WTC11 (cell line): ENCODE results near the gene AGPAT4.

Experiments
- CBFB ChIP-seq: sonication (generic); formaldehyde crosslinking; IDR thresholded peaks from 2 replicates; pipeline ENCODE4 v1.8.1; 2022; ENCODE audit warnings: mild to moderate bottlenecking, low read depth, missing genetic modification reagents
- CREM ChIP-seq: sonication (generic); formaldehyde crosslinking; IDR thresholded peaks from 2 replicates; pipeline ENCODE4 v1.8.1; 2022; ENCODE audit warnings: mild to moderate bottlenecking, missing genetic modification reagents, moderate library complexity
- FOXP1 ChIP-seq: sonication (generic); formaldehyde crosslinking; IDR thresholded peaks from 2 replicates; pipeline ENCODE4 v1.8.0; 2022; ENCODE audit warnings: missing genetic modification reagents, mild to moderate bottlenecking, moderate library complexity, borderline replicate concordance
- MYBL2 ChIP-seq: sonication (generic); formaldehyde crosslinking; IDR thresholded peaks from 2 replicates; pipeline ENCODE4 v1.8.1; 2023; ENCODE audit warnings: mild to moderate bottlenecking, moderate library complexity, missing genetic modification reagents
- NR1H2 ChIP-seq: sonication (generic); formaldehyde crosslinking; IDR thresholded peaks from 2 replicates; pipeline ENCODE4 v1.9.0; 2021; ENCODE audit warnings: mild to moderate bottlenecking, moderate library complexity, missing genetic modification reagents
- NR3C1 ChIP-seq: sonication (generic); formaldehyde crosslinking; conservative IDR thresholded peaks from 2 replicates; pipeline ENCODE4 v1.8.1; 2023; ENCODE audit warnings: low read depth, mild to moderate bottlenecking, missing genetic modification reagents
- ZNF317 ChIP-seq: sonication (generic); formaldehyde crosslinking; IDR thresholded peaks from 2 replicates; pipeline ENCODE4 v1.8.1; 2023; ENCODE audit warnings: low read depth, mild to moderate bottlenecking, moderate library complexity, missing genetic modification reagents, borderline replicate concordance
- ZNF416 ChIP-seq: fragments of 250-450 bp; sonication (Bioruptor Pico); IDR thresholded peaks from 2 replicates; pipeline ENCODE4 v1.9.0; 2021; ENCODE audit warnings: mild to moderate bottlenecking, inconsistent platforms
- TF ChIP-seq, protein P1 (sequence below): fragments of 200-600 bp; IDR thresholded peaks from 2 replicates; pipeline ENCODE4 v1.8.0; 2022; ENCODE audit warnings: antibody characterized with exemption
- TF ChIP-seq, protein P2 (sequence below): sonication (generic); formaldehyde crosslinking; IDR thresholded peaks from 2 replicates; pipeline ENCODE4 v1.8.1; 2023; ENCODE audit warnings: mild to moderate bottlenecking, missing genetic modification reagents, moderate library complexity
- TF ChIP-seq, protein P3 (sequence below): sonication (generic); formaldehyde crosslinking; conservative IDR thresholded peaks from 2 replicates; pipeline ENCODE4 v1.8.1; 2022; ENCODE audit warnings: mild to moderate bottlenecking, missing genetic modification reagents
- TF ChIP-seq, protein P4 (sequence below): sonication (generic); formaldehyde crosslinking; IDR thresholded peaks from 2 replicates; pipeline ENCODE4 v1.8.1; 2022; ENCODE audit warnings: low read depth, missing genetic modification reagents, borderline replicate concordance

DNA sequence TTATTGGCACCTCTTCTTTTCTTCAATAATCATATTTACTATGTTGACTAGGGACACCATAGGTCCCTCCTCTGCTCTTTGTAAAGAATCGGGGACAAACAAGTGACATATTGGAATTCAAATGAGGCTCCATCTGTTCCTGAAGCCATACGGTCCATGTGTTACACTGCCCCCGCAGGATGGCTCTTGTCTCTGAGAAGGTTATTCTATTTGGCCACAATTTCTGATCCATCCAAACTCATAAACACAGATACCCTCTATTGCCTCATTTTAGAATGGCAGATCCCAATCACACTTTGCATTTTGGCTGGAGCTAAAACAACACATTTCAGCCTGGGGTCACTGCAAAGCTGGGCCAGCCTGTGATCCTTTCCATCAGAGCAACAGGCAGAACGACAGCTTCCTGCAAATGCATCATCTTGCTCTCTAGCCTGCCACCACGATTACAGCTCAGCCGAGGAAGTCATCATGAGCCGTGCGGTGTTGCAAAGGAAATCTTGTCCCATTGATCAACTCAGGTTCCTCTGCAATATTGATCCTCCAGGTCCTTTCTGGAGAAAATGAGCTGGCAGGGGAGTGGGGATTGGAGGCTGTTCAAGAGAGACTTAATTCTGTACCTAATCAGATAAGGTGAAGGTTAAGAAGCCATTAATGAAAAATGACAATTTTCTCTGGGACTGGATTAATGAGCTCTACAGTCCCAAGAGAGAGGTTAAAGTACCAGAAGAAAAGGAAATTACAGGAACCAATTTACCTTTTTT is 73.1 kb downstream of the AGPAT4 start:
- TF ChIP-seq, protein P1, sequence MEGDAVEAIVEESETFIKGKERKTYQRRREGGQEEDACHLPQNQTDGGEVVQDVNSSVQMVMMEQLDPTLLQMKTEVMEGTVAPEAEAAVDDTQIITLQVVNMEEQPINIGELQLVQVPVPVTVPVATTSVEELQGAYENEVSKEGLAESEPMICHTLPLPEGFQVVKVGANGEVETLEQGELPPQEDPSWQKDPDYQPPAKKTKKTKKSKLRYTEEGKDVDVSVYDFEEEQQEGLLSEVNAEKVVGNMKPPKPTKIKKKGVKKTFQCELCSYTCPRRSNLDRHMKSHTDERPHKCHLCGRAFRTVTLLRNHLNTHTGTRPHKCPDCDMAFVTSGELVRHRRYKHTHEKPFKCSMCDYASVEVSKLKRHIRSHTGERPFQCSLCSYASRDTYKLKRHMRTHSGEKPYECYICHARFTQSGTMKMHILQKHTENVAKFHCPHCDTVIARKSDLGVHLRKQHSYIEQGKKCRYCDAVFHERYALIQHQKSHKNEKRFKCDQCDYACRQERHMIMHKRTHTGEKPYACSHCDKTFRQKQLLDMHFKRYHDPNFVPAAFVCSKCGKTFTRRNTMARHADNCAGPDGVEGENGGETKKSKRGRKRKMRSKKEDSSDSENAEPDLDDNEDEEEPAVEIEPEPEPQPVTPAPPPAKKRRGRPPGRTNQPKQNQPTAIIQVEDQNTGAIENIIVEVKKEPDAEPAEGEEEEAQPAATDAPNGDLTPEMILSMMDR, result no peak
- TF ChIP-seq CREM (CRISPR knock-in tag) (no peak), CBFB (CRISPR knock-in tag) (no peak), MYBL2 (CRISPR knock-in tag) (no peak), NR1H2 (CRISPR knock-in tag) (no peak), ZNF416 (CRISPR knock-in tag) (no peak), NR3C1 (CRISPR knock-in tag) (no peak), FOXP1 (CRISPR knock-in tag) (no peak), ZNF317 (CRISPR knock-in tag) (no peak)
- TF ChIP-seq, protein P2, sequence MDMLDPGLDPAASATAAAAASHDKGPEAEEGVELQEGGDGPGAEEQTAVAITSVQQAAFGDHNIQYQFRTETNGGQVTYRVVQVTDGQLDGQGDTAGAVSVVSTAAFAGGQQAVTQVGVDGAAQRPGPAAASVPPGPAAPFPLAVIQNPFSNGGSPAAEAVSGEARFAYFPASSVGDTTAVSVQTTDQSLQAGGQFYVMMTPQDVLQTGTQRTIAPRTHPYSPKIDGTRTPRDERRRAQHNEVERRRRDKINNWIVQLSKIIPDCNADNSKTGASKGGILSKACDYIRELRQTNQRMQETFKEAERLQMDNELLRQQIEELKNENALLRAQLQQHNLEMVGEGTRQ (CRISPR knock-in tag), result no peak
- TF ChIP-seq, protein P3, sequence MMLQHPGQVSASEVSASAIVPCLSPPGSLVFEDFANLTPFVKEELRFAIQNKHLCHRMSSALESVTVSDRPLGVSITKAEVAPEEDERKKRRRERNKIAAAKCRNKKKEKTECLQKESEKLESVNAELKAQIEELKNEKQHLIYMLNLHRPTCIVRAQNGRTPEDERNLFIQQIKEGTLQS (CRISPR knock-in tag), result no peak
- TF ChIP-seq, protein P4, sequence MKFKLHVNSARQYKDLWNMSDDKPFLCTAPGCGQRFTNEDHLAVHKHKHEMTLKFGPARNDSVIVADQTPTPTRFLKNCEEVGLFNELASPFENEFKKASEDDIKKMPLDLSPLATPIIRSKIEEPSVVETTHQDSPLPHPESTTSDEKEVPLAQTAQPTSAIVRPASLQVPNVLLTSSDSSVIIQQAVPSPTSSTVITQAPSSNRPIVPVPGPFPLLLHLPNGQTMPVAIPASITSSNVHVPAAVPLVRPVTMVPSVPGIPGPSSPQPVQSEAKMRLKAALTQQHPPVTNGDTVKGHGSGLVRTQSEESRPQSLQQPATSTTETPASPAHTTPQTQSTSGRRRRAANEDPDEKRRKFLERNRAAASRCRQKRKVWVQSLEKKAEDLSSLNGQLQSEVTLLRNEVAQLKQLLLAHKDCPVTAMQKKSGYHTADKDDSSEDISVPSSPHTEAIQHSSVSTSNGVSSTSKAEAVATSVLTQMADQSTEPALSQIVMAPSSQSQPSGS, result no peak
